Cortex of kidney (tissue), 1 donor: ENCODE results near the gene GAST.
"Not testable (repeated sequence)": the region's sequence is repeated elsewhere in the genome, so short reads cannot be mapped to it uniquely, and the experiment has no call there.

Experiments
- DNase-seq: peaks from one replicate; lab custom pipeline; 2025; lab: John Stamatoyannopoulos, UW

GAST gene

GRCh38 chr17:41711669-41712400, at the start of gene GAST:
Gene GAST, plus strand, starts transcription at chr17:41712331. Its CDS starts 3,106 bp downstream, at chr17:41715437.
- no peak for DNase-seq

GRCh38 chr17:41663451-41664171, 48.5 kb upstream of the GAST start:
- no peak for DNase-seq

- DNase-seq: no peak
These were observed 48.0 kb upstream of the GAST start for GRCh38 chr17:41664172-41664457.

GRCh38 chr17:41664587-41665565, 47.3 kb upstream of the GAST start:
- DNase-seq: no peak

- DNase-seq: no peak
These were observed 46.4 kb upstream of the GAST start for GRCh38 chr17:41665566-41666236.

- DNase-seq: no peak
These were observed 45.9 kb upstream of the GAST start for GRCh38 chr17:41666237-41666641.

GRCh38 chr17:41666708-41667279, 45.3 kb upstream of the GAST start:
- no peak for DNase-seq

GRCh38 chr17:41667280-41668041, 44.7 kb upstream of the GAST start:
- no peak for DNase-seq

- no peak for DNase-seq
These were observed 40.0 kb upstream of the GAST start for GRCh38 chr17:41672153-41672552.

- DNase-seq: not testable (repeated sequence)
These were observed 36.7 kb upstream of the GAST start for GRCh38 chr17:41675157-41676057.

- no peak for DNase-seq
These were observed 36.1 kb upstream of the GAST start for GRCh38 chr17:41676058-41676419.

- no peak for DNase-seq
These were observed 33.7 kb upstream of the GAST start for GRCh38 chr17:41678411-41678906.

GRCh38 chr17:41678907-41679739, 33.0 kb upstream of the GAST start:
- no peak for DNase-seq

- DNase-seq: no peak
These were observed 32.2 kb upstream of the GAST start for GRCh38 chr17:41679740-41680425.

GRCh38 chr17:41680426-41681040, 31.6 kb upstream of the GAST start:
- DNase-seq: no peak

- no peak for DNase-seq
These were observed 30.4 kb upstream of the GAST start for GRCh38 chr17:41681776-41682175.

GRCh38 chr17:41682631-41683030, 29.5 kb upstream of the GAST start:
- DNase-seq: no peak
